Activated CD8-positive, alpha-beta T cell treated with anti-CD3 and anti-CD28 coated beads for 36 hours (primary cell): ENCODE results near the gene DACT2. TPM values are rescaled to one million over a fixed set of nuclear protein-coding genes. Genes with fewer than 3 reads are reported as not detected.

Experiments
- ATAC-seq: fragments of 200-7000 bp; cut with Tn5 transposase; one replicate; pipeline ENCODE4 v1.10.0; 2021; ENCODE audit warnings: mild to moderate bottlenecking, moderate library complexity
- CTCF ChIA-PET: fragments of 350-600 bp; sonication (Branson Sonifier 250); formaldehyde crosslinking; loops from one replicate; lab custom pipeline; 2021; ENCODE audit warnings: antibody characterized with exemption; lab: Charles Lee
- POLR2A ChIA-PET: fragments of 350-600 bp; sonication (Branson Sonifier 250); formaldehyde crosslinking; loops from one replicate; lab custom pipeline; 2021; ENCODE audit warnings: antibody characterized with exemption; lab: Charles Lee
- DNase-seq: peaks from one replicate; pipeline ENCODE4 v3.0.0-alpha.2; 2020
- H3K27ac Mint-ChIP-seq: one replicate; pipeline ENCODE4 v1.8.0; 2021; ENCODE audit warnings: mild to moderate bottlenecking, mixed read lengths
- H3K27me3 Mint-ChIP-seq: one replicate; pipeline ENCODE4 v1.8.0; 2021; ENCODE audit warnings: mixed read lengths
- H3K36me3 Mint-ChIP-seq: one replicate; pipeline ENCODE4 v1.8.0; 2021; ENCODE audit warnings: low read depth, mixed read lengths
- H3K4me1 Mint-ChIP-seq: one replicate; pipeline ENCODE4 v1.8.0; 2021; ENCODE audit warnings: low read depth, mixed read lengths
- H3K4me3 Mint-ChIP-seq: one replicate; pipeline ENCODE4 v1.8.0; 2021; ENCODE audit warnings: mild to moderate bottlenecking, moderate library complexity, mixed read lengths
- H3K9me3 Mint-ChIP-seq: one replicate; pipeline ENCODE4 v1.8.0; 2021; ENCODE audit warnings: mixed read lengths
- CTCF ChIP-seq: fragments of 200-600 bp; IDR thresholded peaks from one replicate; pipeline ENCODE4 v1.8.0; 2022; ENCODE audit warnings: antibody characterized with exemption, mild to moderate bottlenecking
- intact Hi-C: fragments of 100-400 bp; cut with micrococcal nuclease; formaldehyde crosslinking; loops from one replicate; pipeline ENCODE4 v1.10.0; 2022
- total RNA-seq, 2 experiments: library from RNA; stranded (reverse); gene quantifications; one replicate each; pipeline ENCODE4 v1.2.3, GENCODE V29; 2021

The DACT2 gene
- total RNA-seq, 2 experiments from 2014 or later = not detected

GRCh38 chr6:168261234-168261633 is 58.3 kb downstream of the DACT2 start:
- ATAC-seq (no peak), DNase-seq (no peak)
- no peaks in the 10 kb centered on the region for H3K9me3 Mint-ChIP-seq
- no peaks in the 10 kb centered on the region for H3K36me3 Mint-ChIP-seq
- CTCF ChIA-PET = no interaction called here
- no peaks in the 10 kb centered on the region for H3K4me1 Mint-ChIP-seq
- H3K4me3 Mint-ChIP-seq = no peak overlapping the region
- TF ChIP-seq CTCF = no peak
- H3K27me3 Mint-ChIP-seq = no peaks in the 10 kb centered on the region
- POLR2A ChIA-PET = no interaction called here
- intact Hi-C loops = no loop called here
- H3K27ac Mint-ChIP-seq = no peak overlapping the region

- intact Hi-C loops = no loop called here
- H3K9me3 Mint-ChIP-seq = peaks cover 5% of the 10 kb centered on the region
- no peak overlapping the region for H3K27ac Mint-ChIP-seq
- H3K4me1 Mint-ChIP-seq = no peaks in the 10 kb centered on the region
- no peaks in the 10 kb centered on the region for H3K27me3 Mint-ChIP-seq
- H3K36me3 Mint-ChIP-seq = no peaks in the 10 kb centered on the region
- ChIA-PET CTCF (no interaction called here), POLR2A (no interaction called here)
- H3K4me3 Mint-ChIP-seq = no peak overlapping the region
- no peak for TF ChIP-seq CTCF
- DNase-seq = no peak
- ATAC-seq = no peak
Measured at GRCh38 chr6:168260420-168260987, 59.1 kb downstream of the DACT2 start.

- POLR2A ChIA-PET = no interaction called here
- H3K27ac Mint-ChIP-seq = no peak overlapping the region
- intact Hi-C loops = no loop called here
- CTCF ChIA-PET = no interaction called here
- TF ChIP-seq CTCF = no peak
- DNase-seq (no peak), ATAC-seq (no peak)
- no peaks in the 10 kb centered on the region for H3K27me3 Mint-ChIP-seq
- H3K9me3 Mint-ChIP-seq = peaks cover 5% of the 10 kb centered on the region
- no peaks in the 10 kb centered on the region for H3K36me3 Mint-ChIP-seq
- no peaks in the 10 kb centered on the region for H3K4me1 Mint-ChIP-seq
- H3K4me3 Mint-ChIP-seq = no peak overlapping the region
Measured at GRCh38 chr6:168258795-168259194, 60.8 kb downstream of the DACT2 start.

- no peak for ATAC-seq
- Mint-ChIP-seq H3K27ac (no peak overlapping the region), H3K27me3 (peaks cover 1% of the 10 kb centered on the region), H3K9me3 (peaks cover 5% of the 10 kb centered on the region), H3K4me3 (no peak overlapping the region), H3K36me3 (no peaks in the 10 kb centered on the region), H3K4me1 (no peaks in the 10 kb centered on the region)
- no peak for DNase-seq
- ChIA-PET POLR2A (no interaction called here), CTCF (no interaction called here)
- intact Hi-C loops = no loop called here
- TF ChIP-seq CTCF = no peak
Measured at GRCh38 chr6:168256940-168257339, 62.6 kb downstream of the DACT2 start.

Other genes with a start within 250 kb of the DACT2 start
- not detected for gene FRMD1, start 240.6 kb downstream of the DACT2 start, total RNA-seq
- gene SMOC2, start 121.4 kb upstream of the DACT2 start, total RNA-seq = not detected